ENCODE measurements around the gene MYCBPAP.
A peak's percentile ranks its signal among the peaks of the same experiment; 100 is the strongest.

Gene MYCBPAP

GRCh38 chr17:50467855-50468303, 40.4 kb upstream of the MYCBPAP start:
- no peak for TF ChIP-seq CTCF (IDR thresholded peaks at IDR 0.05; ENCODE audit: control insufficient read depth, insufficient read depth, low read depth, low read length, missing control alignments)
- no peak overlapping the region for H3K4me3 ChIP-seq (ENCODE audit: control insufficient read depth, low read depth, low read length)
- no peak for DNase-seq (ENCODE audit: low read depth)

DNA sequence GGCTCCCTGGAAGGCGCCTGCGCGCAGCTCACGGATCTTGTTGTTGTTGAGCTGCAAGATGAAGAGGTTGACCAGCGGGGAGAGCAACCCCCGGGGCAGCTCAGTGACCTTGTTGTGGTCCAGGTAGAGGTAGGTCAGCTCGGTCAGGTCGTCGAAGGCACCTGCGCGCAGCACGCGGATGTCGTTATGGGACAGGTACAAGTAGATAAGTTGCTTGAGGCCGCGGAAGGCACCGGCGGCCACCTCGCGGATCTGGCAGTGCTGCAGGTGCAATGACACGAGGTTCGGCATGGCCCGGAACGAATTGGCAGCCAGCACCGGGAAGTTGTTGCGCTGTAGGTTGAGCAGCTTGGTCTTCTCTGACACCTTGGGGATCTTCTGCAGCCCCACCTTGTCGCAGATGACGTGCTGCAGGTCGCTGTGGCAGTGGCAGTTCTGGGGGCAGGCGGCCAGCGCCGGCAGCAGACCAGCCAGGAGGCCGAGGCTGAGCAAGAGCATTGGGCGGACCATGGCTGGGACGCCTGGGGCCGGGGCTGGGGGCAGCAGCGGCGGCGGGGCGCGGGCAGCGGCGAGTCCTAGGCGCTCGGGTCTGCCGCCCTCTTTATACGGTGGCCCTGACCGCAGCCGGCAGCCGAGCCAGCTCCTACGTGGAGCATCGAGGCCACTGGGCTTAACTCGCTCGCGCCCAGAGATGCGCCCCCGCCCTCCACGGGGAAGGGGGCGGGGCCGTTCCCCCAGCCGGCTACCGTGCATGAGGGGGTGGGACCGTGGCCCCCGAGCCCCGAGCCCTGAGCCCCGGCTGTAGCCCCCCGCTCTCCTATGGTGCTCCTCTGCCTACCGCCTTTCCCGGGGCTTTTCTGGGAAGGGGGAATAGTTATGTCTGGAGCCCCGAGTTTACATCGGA, 39.7 kb upstream of the MYCBPAP start, which contains the start of gene CHAD:
Gene CHAD, minus strand, starts transcription at position 577 of the 904 bp plus-strand sequence. Its CDS starts 67 bp downstream, at position 510.
- H3K4me3 ChIP-seq (ENCODE audit: control insufficient read depth, low read depth, low read length), result peak within 1 kb of the TSS; percentile 27
- DNase-seq (ENCODE audit: low read depth), result no peak

GRCh38 chr17:50469208-50469605, 39.0 kb upstream of the MYCBPAP start:
- no peak for TF ChIP-seq CTCF (IDR thresholded peaks at IDR 0.05; ENCODE audit: control insufficient read depth, insufficient read depth, low read depth, low read length, missing control alignments)
- no peak for DNase-seq (ENCODE audit: low read depth)
- peak overlapping the region; percentile 27 for H3K4me3 ChIP-seq (ENCODE audit: control insufficient read depth, low read depth, low read length)

More for the DNA sequence above, 39.7 kb upstream of the MYCBPAP start, which contains the start of gene CHAD:
- no peak for TF ChIP-seq CTCF (IDR thresholded peaks at IDR 0.05; ENCODE audit: control insufficient read depth, insufficient read depth, low read depth, low read length, missing control alignments)

DNA sequence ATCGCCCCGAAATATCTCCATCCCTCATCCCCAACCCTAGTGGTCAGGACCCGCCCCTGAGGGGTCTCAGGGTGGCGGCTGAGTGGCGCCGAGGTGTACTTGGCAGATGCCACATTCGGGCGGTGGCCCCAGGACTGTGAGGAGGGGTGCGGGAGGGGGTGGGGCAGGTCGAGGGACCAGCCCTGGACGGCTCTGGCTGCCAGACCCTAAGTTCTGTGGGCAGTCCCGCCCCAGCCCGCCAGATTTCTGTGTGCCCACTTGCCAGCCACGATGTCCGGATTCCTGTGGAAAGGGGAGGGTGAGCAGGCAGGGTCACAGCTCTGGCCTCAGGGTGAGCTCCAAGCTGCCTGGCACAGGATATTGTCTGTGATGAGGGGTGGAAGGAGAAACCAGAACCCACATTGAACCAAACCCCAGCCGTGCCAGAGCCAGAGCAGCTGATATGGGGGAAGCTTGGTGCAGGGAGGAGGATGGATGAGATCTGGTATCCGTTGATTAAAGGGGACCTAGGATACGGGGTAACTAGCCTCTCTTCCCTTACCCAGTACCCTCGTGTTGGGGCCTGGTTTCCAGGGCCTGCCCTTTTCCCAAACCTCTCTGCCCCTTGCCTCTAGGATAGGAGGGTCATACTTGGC, 38.5 kb upstream of the MYCBPAP start:
- no peak overlapping the region for H3K4me3 ChIP-seq (ENCODE audit: control insufficient read depth, low read depth, low read length)
- no peak for TF ChIP-seq CTCF (IDR thresholded peaks at IDR 0.05; ENCODE audit: control insufficient read depth, insufficient read depth, low read depth, low read length, missing control alignments)
- no peak for DNase-seq (ENCODE audit: low read depth)

DNA sequence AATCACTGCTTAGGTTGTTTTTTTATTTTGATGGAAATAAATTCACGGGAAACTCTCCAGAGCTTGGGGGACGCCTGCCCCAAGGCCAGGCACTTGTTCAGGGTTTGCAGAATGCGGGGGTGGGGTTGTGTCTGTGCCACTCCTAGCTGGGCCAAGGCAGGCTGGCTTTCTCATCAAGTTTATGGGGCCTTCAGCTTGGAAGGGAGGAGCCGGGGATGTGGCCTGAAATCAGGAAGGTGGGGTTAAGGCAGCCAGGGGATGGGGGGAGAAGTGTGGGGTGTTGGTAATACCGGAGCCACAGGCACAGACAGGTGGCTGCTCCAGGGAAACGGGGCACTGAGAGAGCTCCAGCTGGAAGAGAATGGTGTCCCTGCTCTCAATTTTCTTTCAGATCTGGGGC, 37.8 kb upstream of the MYCBPAP start:
- no peak overlapping the region for H3K4me3 ChIP-seq (ENCODE audit: control insufficient read depth, low read depth, low read length)
- no peak for TF ChIP-seq CTCF (IDR thresholded peaks at IDR 0.05; ENCODE audit: control insufficient read depth, insufficient read depth, low read depth, low read length, missing control alignments)
- no peak for DNase-seq (ENCODE audit: low read depth)

- no peak for TF ChIP-seq CTCF (IDR thresholded peaks at IDR 0.05; ENCODE audit: control insufficient read depth, insufficient read depth, low read depth, low read length, missing control alignments)
- no peak for DNase-seq (ENCODE audit: low read depth)
- no peak overlapping the region for H3K4me3 ChIP-seq (ENCODE audit: control insufficient read depth, low read depth, low read length)
Observed at GRCh38 chr17:50471009-50471905, 37.0 kb upstream of the MYCBPAP start.

All from AG09309 (cell line).